GM19455 (cell line): ENCODE measurements around the gene PNPLA5.
"Not testable (repeated sequence)": the region's sequence is repeated elsewhere in the genome, so short reads cannot be mapped to it uniquely, and the experiment has no call there.

Experiments
- ATAC-seq: cut with Tn5 transposase; IDR thresholded peaks from one replicate; pipeline ENCODE4 v1.9.1; 2021; ENCODE audit not compliant: unreplicated experiment

Gene PNPLA5

GRCh38 chr22:43882122-43882767, 9.6 kb downstream of the PNPLA5 start:
- no peak for ATAC-seq

- no peak for ATAC-seq
These were observed 10.4 kb downstream of the PNPLA5 start for GRCh38 chr22:43881091-43882061.

DNA sequence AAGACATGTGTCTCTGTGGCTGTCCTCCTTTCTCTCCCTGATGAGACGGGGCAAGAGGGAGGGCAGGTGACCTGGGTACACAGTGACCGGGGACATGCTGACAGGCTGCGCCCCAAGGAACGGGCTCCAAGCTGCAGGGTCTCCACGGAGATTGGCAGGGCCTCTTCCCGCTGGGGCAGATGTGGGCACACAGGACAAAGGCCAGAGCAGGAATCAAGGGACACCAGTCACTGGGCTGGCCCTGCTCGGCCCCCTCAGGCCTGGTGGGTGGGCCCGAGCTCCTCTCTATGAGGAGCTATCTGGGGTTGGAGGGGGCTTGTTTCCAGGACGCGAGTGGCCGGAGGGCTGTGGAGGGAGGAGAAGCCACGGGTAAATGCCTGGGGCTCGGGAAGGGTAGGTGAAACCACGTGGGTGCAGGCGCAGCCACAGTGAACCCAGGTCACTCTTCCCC, 11.2 kb downstream of the PNPLA5 start:
- no peak for ATAC-seq

DNA sequence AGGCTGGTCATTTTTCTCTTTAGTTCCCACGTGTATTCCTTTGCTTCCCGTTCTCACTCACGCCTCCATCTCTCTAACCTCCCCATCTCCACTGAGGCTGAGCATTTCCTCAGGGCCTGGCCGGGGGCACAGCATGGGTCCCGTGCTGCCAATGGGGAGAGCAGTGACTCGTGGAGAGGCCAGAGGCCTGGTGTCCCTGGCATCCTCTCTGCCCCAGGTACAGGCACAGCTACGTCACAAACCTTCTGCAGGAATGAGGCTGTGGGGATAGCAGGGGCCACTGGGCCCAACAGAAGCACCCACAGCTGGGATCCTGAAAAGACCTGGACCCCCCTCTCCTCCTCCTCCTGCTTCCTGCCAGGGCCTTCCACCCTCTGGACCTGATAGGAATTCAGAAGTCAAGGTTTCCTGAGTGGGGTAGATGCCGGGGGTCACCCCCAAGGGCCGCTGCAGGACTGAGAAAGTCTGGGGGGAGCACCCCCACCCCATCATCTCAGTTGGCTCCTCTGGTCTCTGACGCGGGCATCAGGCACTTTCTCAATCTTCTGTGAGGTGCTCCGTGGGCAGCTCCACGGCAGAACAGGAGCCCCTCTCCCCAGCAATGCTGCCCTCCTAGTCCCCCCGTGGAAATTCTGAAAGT, 11.8 kb downstream of the PNPLA5 start:
- no peak for ATAC-seq

- ATAC-seq, result no peak
These were observed 12.8 kb downstream of the PNPLA5 start for GRCh38 chr22:43878831-43879550.

DNA sequence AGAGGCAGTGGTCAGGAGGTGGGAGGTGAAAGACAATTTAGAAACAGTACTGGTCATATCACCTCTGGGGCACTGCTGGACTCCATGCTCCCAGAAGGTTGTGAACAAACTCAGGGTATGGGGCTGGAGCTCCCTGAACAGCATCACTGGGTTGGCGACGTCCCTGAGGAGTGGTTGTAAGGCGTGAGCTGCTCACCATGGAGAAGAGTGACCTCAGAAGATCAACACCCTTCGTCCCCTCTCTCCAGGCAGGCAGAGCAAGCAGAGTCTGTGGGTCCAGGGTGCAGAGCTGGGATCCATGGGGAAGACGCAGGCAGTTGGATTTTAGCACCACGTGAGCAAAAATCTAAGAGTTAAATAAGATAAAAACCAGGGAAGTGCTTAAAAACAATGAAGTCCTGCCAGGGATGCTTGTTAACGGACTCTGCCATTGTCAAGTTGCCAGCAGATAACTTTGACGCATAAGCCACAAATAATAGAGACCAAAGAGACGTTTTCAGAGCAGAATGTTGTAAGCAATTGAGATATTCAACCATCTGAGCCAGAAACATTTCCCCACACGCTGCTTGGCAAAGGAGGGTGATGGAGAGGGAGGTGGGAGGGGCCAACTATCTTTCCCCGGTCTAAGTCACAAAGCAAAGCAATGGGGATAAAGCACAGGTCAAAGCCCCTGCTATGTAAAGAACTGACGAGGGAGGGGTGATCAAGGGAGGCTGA, 13.6 kb downstream of the PNPLA5 start:
- no peak for ATAC-seq

- ATAC-seq, result no peak
These were observed 14.8 kb downstream of the PNPLA5 start for GRCh38 chr22:43876866-43877509.

GRCh38 chr22:43869799-43870198, 22.0 kb downstream of the PNPLA5 start:
- no peak for ATAC-seq

DNA sequence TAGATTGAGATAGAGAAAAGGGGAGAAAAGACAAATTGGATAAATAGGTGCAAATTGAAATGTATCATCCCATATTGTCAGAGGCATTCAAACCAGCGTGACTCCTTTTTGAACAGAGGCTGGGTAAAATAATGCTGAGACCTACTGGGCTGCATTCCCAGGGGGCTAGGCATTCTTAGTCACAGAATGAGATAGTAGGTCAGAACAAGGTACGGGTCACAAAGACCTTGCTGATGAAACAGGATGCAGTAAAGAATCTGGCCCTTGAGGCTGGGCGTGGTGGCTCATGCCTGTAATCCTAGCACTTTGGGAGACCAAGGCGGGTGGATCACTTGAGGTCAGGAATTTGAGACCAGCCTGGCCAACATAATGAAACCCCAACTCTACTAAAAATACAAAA, 22.8 kb downstream of the PNPLA5 start:
- ATAC-seq, result not testable (repeated sequence)

DNA sequence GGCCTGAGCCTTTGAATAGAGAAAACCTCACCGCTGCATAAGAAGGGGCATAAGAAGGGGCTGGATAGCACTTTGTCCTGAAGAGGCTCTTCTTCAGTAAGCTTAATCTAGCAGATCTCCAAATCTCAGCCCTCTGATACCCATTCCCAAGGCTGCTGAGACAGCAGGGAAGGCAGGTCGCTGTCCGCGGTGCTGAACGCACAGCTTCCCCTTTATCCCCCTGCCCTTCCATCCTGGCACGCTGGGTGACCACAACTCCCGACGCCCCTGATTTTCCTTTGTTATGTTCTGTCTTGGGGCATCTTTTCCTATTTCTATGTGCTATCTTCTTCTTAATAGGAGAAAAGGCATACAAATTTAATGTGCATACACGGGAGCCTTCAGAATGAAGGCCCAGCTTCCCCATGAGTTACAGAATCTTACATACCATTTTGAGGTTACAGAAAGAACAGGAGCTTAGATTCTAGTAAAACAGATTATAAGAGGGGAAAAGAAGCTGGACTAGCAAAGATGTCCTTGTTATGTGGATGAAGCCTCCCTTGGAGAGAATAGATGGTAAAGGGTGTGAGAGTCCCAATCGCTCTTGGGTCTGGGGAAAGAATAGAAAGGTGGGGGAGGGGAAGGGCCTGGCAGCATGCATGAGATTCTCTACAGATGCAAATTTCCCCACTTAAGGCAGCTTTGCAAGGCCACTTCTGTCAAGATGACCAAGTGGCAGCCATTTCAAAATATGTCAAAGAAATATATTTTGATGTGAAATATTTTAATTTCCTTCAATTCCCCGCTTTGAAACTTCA, 23.8 kb downstream of the PNPLA5 start:
- ATAC-seq, result no peak

GRCh38 chr22:43862882-43863202, 29.0 kb downstream of the PNPLA5 start:
- no peak for ATAC-seq

GRCh38 chr22:43862074-43862881, 29.5 kb downstream of the PNPLA5 start, which contains the start of gene SULT4A1:
Gene SULT4A1, minus strand, starts transcription at chr22:43862513. Its CDS starts 131 bp downstream, at chr22:43862382.
- ATAC-seq, result no peak

GRCh38 chr22:43861529-43861928, 30.3 kb downstream of the PNPLA5 start:
- no peak for ATAC-seq

DNA sequence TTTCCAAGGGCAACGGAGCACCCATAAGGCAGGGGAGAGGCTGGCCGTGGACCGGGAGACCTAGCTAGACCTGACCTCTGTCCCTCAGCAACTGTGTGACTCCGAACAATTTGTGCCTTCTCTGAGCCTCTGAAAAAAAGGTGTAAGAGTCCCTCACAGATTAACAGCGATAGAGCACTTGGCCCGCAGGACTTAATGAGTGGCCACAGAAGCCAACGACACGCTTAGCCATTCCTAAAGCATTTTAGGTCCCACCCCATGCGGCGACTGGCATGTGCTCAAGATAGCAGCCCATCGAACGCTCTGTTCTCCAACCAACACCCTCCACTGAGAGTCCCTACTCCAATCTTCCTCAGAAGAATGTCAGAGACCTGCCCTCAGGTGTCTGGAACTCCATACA, 31.0 kb downstream of the PNPLA5 start:
- ATAC-seq, result no peak

DNA sequence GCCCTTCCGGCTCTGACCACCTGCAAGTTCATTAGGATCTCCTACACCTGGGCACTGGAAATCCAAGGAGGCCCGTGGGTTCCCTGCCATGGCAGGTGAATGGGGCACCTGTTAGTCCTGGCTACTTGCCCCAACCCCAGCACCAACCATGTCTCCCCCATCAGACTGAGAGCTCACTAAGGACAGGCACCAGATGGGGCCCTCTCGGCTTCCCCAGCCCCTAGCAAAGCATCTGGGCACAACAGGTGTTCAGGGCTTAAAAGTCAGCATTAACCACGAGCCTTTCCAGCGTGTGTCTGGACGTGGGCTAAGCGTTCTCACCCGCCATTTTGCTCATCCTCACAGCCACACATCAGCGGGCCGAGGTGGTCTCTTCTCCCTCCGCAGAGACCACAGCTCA, 31.7 kb downstream of the PNPLA5 start:
- ATAC-seq, result no peak

DNA sequence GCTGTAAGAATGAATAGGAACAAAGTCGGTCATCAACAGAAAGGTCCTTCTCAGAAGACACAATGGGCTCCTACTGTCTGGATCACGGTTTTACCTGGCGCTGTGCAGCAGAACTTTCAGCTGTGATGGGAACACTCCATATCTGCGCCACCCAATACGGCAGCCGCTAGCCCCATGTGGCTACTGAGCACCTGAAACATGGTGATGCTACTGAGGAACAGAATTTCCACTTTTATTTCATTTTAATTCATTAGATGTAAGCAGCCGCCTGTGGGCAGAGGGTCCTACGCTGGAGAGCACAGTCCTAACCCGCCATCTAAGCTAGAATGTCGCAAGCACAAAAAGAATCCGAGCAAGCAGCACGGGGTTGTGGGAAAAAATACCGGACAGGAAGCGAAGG, 32.2 kb downstream of the PNPLA5 start:
- no peak for ATAC-seq

DNA sequence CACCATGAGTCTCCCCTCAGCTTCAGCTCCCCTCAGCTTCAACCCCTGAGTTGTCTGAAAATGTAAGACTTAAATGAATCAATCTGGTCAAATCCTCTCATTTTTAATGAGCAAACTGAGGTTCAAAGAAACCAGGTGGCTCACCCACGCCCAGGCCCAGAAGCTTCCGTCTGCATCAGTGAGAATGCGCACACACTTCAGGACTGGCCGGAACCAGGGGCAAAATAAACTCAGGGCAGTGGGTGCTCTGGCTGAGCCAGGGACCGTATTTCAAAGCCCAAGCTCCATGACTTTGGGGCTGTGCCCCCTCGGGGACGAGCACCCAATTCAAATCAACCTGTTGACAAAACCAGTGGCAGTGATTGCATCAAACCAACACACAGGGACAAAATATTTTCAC, 32.6 kb downstream of the PNPLA5 start:
- no peak for ATAC-seq

- ATAC-seq, result no peak
These were observed 33.5 kb downstream of the PNPLA5 start for GRCh38 chr22:43858156-43858895.
